Stimulated activated naive CD8-positive, alpha-beta T cell treated with anti-CD3 and anti-CD28 coated beads, Interleukin-15, Interleukin-2, amounts not matched to agents 100 U/mL and 50 U/mL, for 24 hours (primary cell): ENCODE measurements around the gene MROH2B.

Experiments
- ATAC-seq: fragments of 150-1000 bp; cut with Tn5 transposase; one replicate; pipeline ENCODE4 v1.10.0; 2021
- DNase-seq: peaks from one replicate; pipeline ENCODE4 v3.0.0; 2021

Gene MROH2B

GRCh38 chr5:41071242-41071641 lies at the start of gene MROH2B:
MROH2B (minus strand) TSS chr5:41071342; CDS start chr5:41070852, 490 bp downstream.
- DNase-seq: no peak
- no peak for ATAC-seq

- no peak for DNase-seq
- no peak for ATAC-seq
Measured at GRCh38 chr5:41120600-41120999, 49.5 kb upstream of the MROH2B start.

GRCh38 chr5:41118177-41118576 lies 47.0 kb upstream of the MROH2B start:
- ATAC-seq (no peak), DNase-seq (no peak)

- DNase-seq: no peak
- ATAC-seq: no peak
Measured at GRCh38 chr5:41115281-41115680, 44.1 kb upstream of the MROH2B start.

GRCh38 chr5:41112486-41113455 lies 41.6 kb upstream of the MROH2B start:
- DNase-seq (no peak), ATAC-seq (no peak)

GRCh38 chr5:41109186-41109585 lies 38.0 kb upstream of the MROH2B start:
- DNase-seq (no peak), ATAC-seq (no peak)

- ATAC-seq (no peak), DNase-seq (no peak)
Measured at GRCh38 chr5:41102341-41102740, 31.2 kb upstream of the MROH2B start.

DNA sequence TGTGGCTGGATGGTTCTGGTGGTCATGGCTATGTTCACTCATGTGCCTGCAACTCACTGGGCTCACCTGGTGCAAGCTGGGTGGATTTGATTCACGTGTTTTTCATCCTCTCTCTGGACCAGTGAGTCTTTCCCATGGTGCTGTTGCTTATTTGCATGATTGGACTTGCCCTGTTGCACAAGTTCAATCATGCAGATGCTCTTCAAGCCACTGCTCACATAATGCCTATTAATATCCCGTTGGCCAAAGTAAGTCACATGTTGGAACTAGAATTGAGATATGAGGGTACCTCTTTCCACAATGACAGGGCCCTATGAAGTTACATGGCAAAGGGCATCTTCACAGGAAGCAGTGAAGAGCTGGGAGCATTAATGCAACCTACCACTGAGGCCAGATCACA lies 26.5 kb upstream of the MROH2B start:
- no peak for ATAC-seq
- no peak for DNase-seq

- DNase-seq (no peak), ATAC-seq (no peak)
Measured at GRCh38 chr5:41095324-41096101, 24.4 kb upstream of the MROH2B start.

DNA sequence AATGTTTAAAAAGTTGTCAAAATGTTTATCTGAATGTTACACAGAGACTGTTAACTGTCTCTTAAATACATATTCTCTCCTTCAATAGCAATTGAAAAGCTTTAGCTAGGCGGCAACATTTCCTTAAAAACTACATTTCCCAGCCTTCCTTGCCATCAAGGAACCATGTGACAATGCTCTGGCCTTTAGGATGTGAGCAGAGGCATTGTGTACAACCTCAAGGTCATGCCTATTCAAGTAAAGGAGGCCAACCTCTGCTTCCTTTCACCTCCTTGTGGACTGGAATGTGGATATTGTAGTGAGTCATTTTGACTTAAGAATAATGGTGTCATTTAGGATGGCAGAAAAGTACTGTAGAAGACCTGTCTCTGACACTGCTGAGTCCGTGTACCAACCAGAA lies 23.7 kb upstream of the MROH2B start:
- no peak for ATAC-seq
- no peak for DNase-seq

DNA sequence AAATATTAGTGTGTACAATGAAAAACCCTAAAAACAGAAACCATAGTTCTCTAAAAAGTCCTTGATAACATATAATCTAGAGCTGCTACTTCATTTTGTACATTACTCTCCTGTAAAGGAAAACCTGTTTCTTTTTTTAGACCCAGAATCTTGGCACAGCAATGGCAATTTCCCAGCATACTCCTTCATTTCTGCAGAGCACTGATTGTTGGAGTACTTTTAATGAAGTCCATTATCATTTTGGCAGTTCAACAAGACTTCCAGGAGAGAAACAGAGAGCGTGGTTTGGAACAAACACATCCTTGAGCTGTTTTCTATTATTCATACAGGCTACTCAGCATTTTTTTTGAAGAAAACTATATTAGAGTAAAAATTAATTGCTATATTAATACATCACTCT lies 22.7 kb upstream of the MROH2B start:
- no peak for ATAC-seq

GRCh38 chr5:41087461-41087860 lies 16.3 kb upstream of the MROH2B start:
- no peak for DNase-seq
- ATAC-seq: no peak

More for the DNA sequence above, 22.7 kb upstream of the MROH2B start:
- DNase-seq: no peak

GRCh38 chr5:41083306-41083705 lies 12.2 kb upstream of the MROH2B start:
- no peak for ATAC-seq
- DNase-seq: no peak

- ATAC-seq: no peak
- DNase-seq: no peak
Measured at GRCh38 chr5:41071975-41072374, 833 bp upstream of the MROH2B start.

GRCh38 chr5:41067714-41068568 lies 3.2 kb downstream of the MROH2B start:
- ATAC-seq: no peak
- no peak for DNase-seq

- ATAC-seq (no peak), DNase-seq (no peak)
Measured at GRCh38 chr5:41065691-41066335, 5.3 kb downstream of the MROH2B start.

GRCh38 chr5:41057940-41058339 lies 13.2 kb downstream of the MROH2B start:
- DNase-seq (no peak), ATAC-seq (no peak)

GRCh38 chr5:41057231-41057630 lies 13.9 kb downstream of the MROH2B start:
- DNase-seq: no peak
- no peak for ATAC-seq

DNA sequence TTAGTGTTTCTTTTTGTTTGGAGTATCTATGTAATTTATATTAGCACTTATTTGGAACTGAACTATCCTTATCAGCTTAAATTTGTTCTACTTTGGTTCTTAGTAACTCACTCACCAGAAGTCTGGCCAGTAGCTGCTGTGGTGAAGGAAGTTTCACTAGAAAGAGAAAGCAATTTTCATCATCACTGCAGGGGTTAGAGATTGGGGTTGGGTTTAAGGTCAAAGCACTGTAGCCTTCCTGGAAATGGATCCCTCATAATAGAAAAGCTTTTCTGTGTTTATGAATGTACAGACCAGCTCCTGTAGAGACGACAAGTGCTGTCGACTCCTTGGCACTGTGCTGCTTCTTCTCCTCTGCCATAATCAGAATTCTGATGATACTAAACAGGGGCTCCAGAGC lies 22.2 kb downstream of the MROH2B start:
- ATAC-seq (no peak), DNase-seq (no peak)

DNA sequence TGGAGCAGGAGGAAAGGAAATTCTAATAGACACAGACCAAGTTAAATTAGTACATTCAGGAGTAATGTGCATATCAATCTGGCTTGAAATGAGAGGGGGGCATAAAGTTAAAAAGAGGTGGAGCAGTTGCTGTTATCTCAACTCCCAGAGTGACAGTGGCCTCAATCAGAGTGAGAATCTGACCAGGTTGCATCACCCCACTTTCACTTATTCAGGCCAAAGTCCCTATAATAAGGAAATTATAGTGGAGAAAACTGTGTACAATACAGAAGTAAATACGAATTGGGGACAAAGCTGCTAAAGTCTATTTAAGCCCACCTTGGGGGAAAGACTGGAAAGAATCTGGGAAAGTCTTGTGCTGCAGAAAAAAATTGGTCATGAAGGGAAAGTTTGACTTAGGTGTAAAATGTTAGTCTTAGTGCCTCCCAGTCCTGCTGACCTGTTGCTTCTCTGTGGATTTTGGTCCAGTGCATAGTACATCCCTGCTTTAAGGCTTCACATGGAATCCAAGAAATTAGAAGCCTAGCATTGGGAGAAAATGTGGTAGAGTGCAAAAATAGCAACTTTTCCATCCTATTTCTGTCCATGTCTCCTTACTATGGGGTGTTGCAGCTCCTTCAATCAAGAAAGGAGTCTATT lies 27.9 kb downstream of the MROH2B start:
- no peak for DNase-seq
- no peak for ATAC-seq

GRCh38 chr5:41032973-41033372 lies 38.2 kb downstream of the MROH2B start:
- ATAC-seq: no peak
- no peak for DNase-seq
